Astrocyte (in vitro differentiated cells and primary cell): ENCODE results near the gene ARHGEF3.

Source experiments
- CTCF ChIP-seq: IDR thresholded peaks from 2 replicates; pipeline ENCODE4 v1.5.1; 2011; ENCODE audit warnings: low read depth, mild to moderate bottlenecking, inconsistent platforms, low read length, moderate library complexity; ENCODE audit not compliant: insufficient read depth
- EZH2 ChIP-seq: IDR thresholded peaks from 2 replicates; pipeline ENCODE4 v1.6.1; 2012; ENCODE audit warnings: mild to moderate bottlenecking, low read length, inconsistent platforms; ENCODE audit not compliant: insufficient read depth

DNA sequence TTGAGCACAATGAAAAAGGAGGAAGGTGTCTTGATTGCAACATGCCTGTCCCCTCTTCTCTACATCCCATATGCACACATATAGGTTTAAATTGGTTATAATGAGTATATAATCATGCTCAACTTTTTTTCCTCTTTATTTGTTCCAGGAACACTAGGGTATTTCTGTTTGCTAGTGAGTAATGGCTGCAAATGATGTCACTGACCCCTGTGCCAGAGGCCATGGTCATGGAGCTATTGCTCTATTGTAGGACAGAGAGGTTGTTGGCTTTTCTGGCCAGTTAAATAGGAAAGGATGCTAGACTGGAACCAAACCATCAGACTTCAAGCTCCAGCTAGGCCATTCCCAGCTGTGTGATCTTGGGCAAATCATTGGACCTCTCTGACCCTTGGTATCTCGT lies 9.6 kb downstream of the ARHGEF3 start:
- TF ChIP-seq CTCF: no peak
- TF ChIP-seq EZH2: no peak
